Ishikawa (cell line): ENCODE data around the gene CHAC1.

ENCODE experiments used
- CEBPB ChIP-seq: IDR thresholded peaks from 2 replicates; pipeline ENCODE4 v1.6.1; 2012
- EGR1 ChIP-seq: IDR thresholded peaks from 2 replicates; pipeline ENCODE4 v1.6.1; 2012
- EP300 ChIP-seq: IDR thresholded peaks from 2 replicates; pipeline ENCODE4 v1.6.1; 2012; ENCODE audit warnings: borderline replicate concordance
- FOXM1 ChIP-seq: IDR thresholded peaks from 2 replicates; pipeline ENCODE4 v1.6.1; 2012; ENCODE audit warnings: low read depth, borderline replicate concordance
- MAX ChIP-seq: IDR thresholded peaks from 2 replicates; pipeline ENCODE4 v1.6.1; 2012
- RAD21 ChIP-seq: IDR thresholded peaks from 2 replicates; pipeline ENCODE4 v1.6.1; 2012; ENCODE audit warnings: low read depth
- REST ChIP-seq: IDR thresholded peaks from 2 replicates; pipeline ENCODE4 v1.6.1; 2012; ENCODE audit warnings: low read depth, mild to moderate bottlenecking
- TAF1 ChIP-seq: IDR thresholded peaks from 2 replicates; pipeline ENCODE4 v1.6.1; 2012; ENCODE audit warnings: low read depth, mild to moderate bottlenecking
- TEAD4 ChIP-seq: IDR thresholded peaks from 2 replicates; pipeline ENCODE4 v1.6.1; 2012
- USF1 ChIP-seq: IDR thresholded peaks from 2 replicates; pipeline ENCODE4 v1.6.1; 2012
- YY1 ChIP-seq: IDR thresholded peaks from 2 replicates; pipeline ENCODE4 v1.6.1; 2012; ENCODE audit warnings: low read depth
- ZBTB7A ChIP-seq: IDR thresholded peaks from 2 replicates; pipeline ENCODE4 v1.6.1; 2012; ENCODE audit warnings: low read depth

- TF ChIP-seq ZBTB7A, result peak; percentile 40; the same call in 1 of the 2 replicates
- TF ChIP-seq USF1, result no peak
- no peak for TF ChIP-seq EGR1
- TF ChIP-seq TEAD4, result peak; percentile 70
- peak; percentile 75 for TF ChIP-seq EP300
- peak; percentile 47; the same call in 1 of the 2 replicates for TF ChIP-seq MAX
- TF ChIP-seq TAF1, result no peak
- no peak for TF ChIP-seq REST
- no peak; the same call in 1 of the 2 replicates for TF ChIP-seq RAD21
- no peak for TF ChIP-seq YY1
- peak; percentile 32; the same call in 1 of the 2 replicates for TF ChIP-seq FOXM1
- no peak for TF ChIP-seq CEBPB
Measured at GRCh38 chr15:40960925-40961324, 7.7 kb downstream of the CHAC1 start.
